Right lung (tissue), 5 donors: ENCODE data around the gene UBXN2A. TPM values are rescaled to one million over a fixed set of nuclear protein-coding genes. Genes with fewer than 3 reads are reported as not detected.
"Not testable (repeated sequence)": the region's sequence is repeated elsewhere in the genome, so short reads cannot be mapped to it uniquely, and the experiment has no call there.

Experiments used
- DNase-seq, 2 donors: peaks; one replicate each; pipeline ENCODE4 v3.0.0-alpha.2; 2013
- polyA plus RNA-seq, 5 donors: library from polyadenylated mRNA; unstranded; fragments of 120-200 nt; gene quantifications; one replicate each; pipeline versions ENCODE4 v1.2.1 to v1.2.3, GENCODE V29; 2013; ENCODE audit warnings: inconsistent platforms in 1 of 5, low replicate concordance in 1 of 5; ENCODE audit not compliant: insufficient read length in 5 of 5, insufficient read depth in 1 of 5

The UBXN2A gene
- polyA plus RNA-seq, 5 donors = 16.5 to 25.6 (median 21.0) TPM

GRCh38 chr2:24011250-24012104 lies 71.2 kb downstream of the UBXN2A start:
- DNase-seq = no peak

- no peak for DNase-seq
These were observed 72.4 kb downstream of the UBXN2A start for GRCh38 chr2:24012521-24013188.

- DNase-seq = not testable (repeated sequence)
These were observed 74.6 kb downstream of the UBXN2A start for GRCh38 chr2:24014902-24015301.

- no peak for DNase-seq
These were observed 75.5 kb downstream of the UBXN2A start for GRCh38 chr2:24015562-24016375.

- no peak for DNase-seq
These were observed 76.1 kb downstream of the UBXN2A start for GRCh38 chr2:24016376-24016761.

GRCh38 chr2:24016853-24017703 lies 76.8 kb downstream of the UBXN2A start:
- no peak for DNase-seq

GRCh38 chr2:24017711-24018110 lies 77.4 kb downstream of the UBXN2A start:
- DNase-seq = no peak

GRCh38 chr2:24018241-24018640 lies 78.0 kb downstream of the UBXN2A start:
- DNase-seq = no peak

GRCh38 chr2:24019729-24020128 lies 79.5 kb downstream of the UBXN2A start:
- DNase-seq = no peak

GRCh38 chr2:24020244-24020643 lies 80.0 kb downstream of the UBXN2A start:
- DNase-seq = no peak

- no peak for DNase-seq
These were observed 81.1 kb downstream of the UBXN2A start for GRCh38 chr2:24021122-24021998.

- DNase-seq = no peak
These were observed 82.2 kb downstream of the UBXN2A start for GRCh38 chr2:24022324-24022974.

- no peak for DNase-seq
These were observed 82.8 kb downstream of the UBXN2A start for GRCh38 chr2:24022975-24023575.

GRCh38 chr2:24024018-24024417 lies 83.8 kb downstream of the UBXN2A start:
- no peak for DNase-seq

GRCh38 chr2:24024996-24025663 lies 84.9 kb downstream of the UBXN2A start:
- no peak for DNase-seq

GRCh38 chr2:24026233-24026632 lies 86.0 kb downstream of the UBXN2A start:
- no peak for DNase-seq

GRCh38 chr2:24038786-24039499 lies 98.7 kb downstream of the UBXN2A start:
- no peak for DNase-seq

GRCh38 chr2:24040511-24040910 lies 100.2 kb downstream of the UBXN2A start:
- no peak for DNase-seq
